Mesendoderm (in vitro differentiated cells): ENCODE measurements around the gene FUT2. TPM values are rescaled to one million over a fixed set of nuclear protein-coding genes. Genes with fewer than 3 reads are reported as not detected.
A peak's percentile ranks its signal among the peaks of the same experiment; 100 is the strongest.

Source experiments
- DNase-seq: peaks from one replicate; pipeline ENCODE4 v3.0.0; 2013
- H2AK5ac ChIP-seq: 2 replicates; pipeline ENCODE4 v1.6.1; 2013; ENCODE audit warnings: low read length, inconsistent platforms
- H2BK120ac ChIP-seq: 2 replicates; pipeline ENCODE4 v1.6.1; 2013; ENCODE audit warnings: low read depth, mild to moderate bottlenecking, low read length, moderate library complexity, mixed read lengths
- H2BK15ac ChIP-seq: replicated peaks from 2 replicates; pipeline ENCODE4 v1.6.1; 2013; ENCODE audit warnings: low read depth, mild to moderate bottlenecking, moderate library complexity
- H2BK5ac ChIP-seq: 2 replicates; pipeline ENCODE4 v1.6.1; 2013; ENCODE audit warnings: low read length, inconsistent platforms
- H3K18ac ChIP-seq: 2 replicates; pipeline ENCODE4 v1.6.1; 2013; ENCODE audit warnings: mild to moderate bottlenecking, low read length, mixed read lengths
- H3K23ac ChIP-seq: one replicate; pipeline ENCODE4 v1.6.1; 2013; ENCODE audit warnings: low read length
- H3K27ac ChIP-seq: 2 replicates; pipeline ENCODE4 v1.5.1; 2013; ENCODE audit warnings: low read depth, mild to moderate bottlenecking, inconsistent platforms, low read length, moderate library complexity
- H3K27me3 ChIP-seq: 2 replicates; pipeline ENCODE4 v1.6.1; 2013; ENCODE audit warnings: low read length, control low read depth, mild to moderate bottlenecking, inconsistent platforms; ENCODE audit not compliant: insufficient read depth, poor library complexity
- H3K36me3 ChIP-seq: 2 replicates; pipeline ENCODE4 v1.6.1; 2013; ENCODE audit warnings: low read length, inconsistent platforms; ENCODE audit not compliant: control insufficient read depth, insufficient read depth
- H3K4ac ChIP-seq: one replicate; pipeline ENCODE4 v1.6.1; 2013; ENCODE audit warnings: low read depth, mild to moderate bottlenecking, low read length, moderate library complexity
- H3K4me1 ChIP-seq: 2 replicates; pipeline ENCODE4 v1.6.1; 2013; ENCODE audit warnings: low read depth, low read length, inconsistent platforms; ENCODE audit not compliant: control insufficient read depth
- H3K4me2 ChIP-seq: 2 replicates; pipeline ENCODE4 v1.6.1; 2013; ENCODE audit warnings: low read length
- H3K4me3 ChIP-seq: 2 replicates; pipeline ENCODE4 v1.5.1; 2013; ENCODE audit warnings: mild to moderate bottlenecking, low read length
- H3K56ac ChIP-seq: one replicate; pipeline ENCODE4 v1.6.1; 2013; ENCODE audit warnings: low read length
- H3K79me1 ChIP-seq: 2 replicates; pipeline ENCODE4 v1.6.1; 2013; ENCODE audit warnings: low read length, inconsistent platforms
- H3K79me2 ChIP-seq: 2 replicates; pipeline ENCODE4 v1.6.1; 2013; ENCODE audit warnings: mild to moderate bottlenecking, low read length; ENCODE audit not compliant: control insufficient read depth, insufficient read depth
- H3K9ac ChIP-seq: 2 replicates; pipeline ENCODE4 v1.6.1; 2013; ENCODE audit warnings: low read length, inconsistent platforms
- H4K5ac ChIP-seq: one replicate; pipeline ENCODE4 v1.6.1; 2013; ENCODE audit warnings: low read length
- H4K8ac ChIP-seq: one replicate; pipeline ENCODE4 v1.6.1; 2013; ENCODE audit warnings: low read depth, mild to moderate bottlenecking, control low read depth, low read length, moderate library complexity
- WGBS: extraction: QIAGEN DNeasy Blood & Tissue Kit; methylation state at CpG from one replicate; pipeline ENCODE4 v1.1.7; 2013; ENCODE audit warnings: low lambda C conversion rate, missing lambda C conversion rate; ENCODE audit not compliant: insufficient coverage; ENCODE audit errors: extremely low coverage; 5-methylcytosine and 5-hydroxymethylcytosine counted together
- polyA plus RNA-seq, 2 experiments: library from polyadenylated mRNA; stranded (reverse); fragments of 200-250 nt; gene quantifications; one replicate each; pipeline ENCODE4 v1.2.3, GENCODE V29; 2013

The FUT2 gene
- 0.28 TPM for polyA plus RNA-seq (2013, experiment 1 of 2)
- 0.49 TPM for polyA plus RNA-seq (2013, experiment 2 of 2)

- no peak within 1 kb of the TSS for H2BK120ac ChIP-seq
- no peak within 1 kb of the TSS for H3K4ac ChIP-seq
- no peaks in the 10 kb centered on the region for H3K4me1 ChIP-seq
- H3K9ac ChIP-seq: peak within 1 kb of the TSS; percentile 57
- H3K27me3 ChIP-seq: no peaks in the 10 kb centered on the region
- H3K4me2 ChIP-seq: peak within 1 kb of the TSS; percentile 97
- no peak within 1 kb of the TSS for H2BK15ac ChIP-seq
- H4K8ac ChIP-seq: no peak within 1 kb of the TSS
- H2AK5ac ChIP-seq: no peak within 1 kb of the TSS
- H3K79me1 ChIP-seq: no peaks in the 10 kb centered on the region
- peak; percentile 67 for DNase-seq
- H3K23ac ChIP-seq: no peak within 1 kb of the TSS
- H3K4me3 ChIP-seq: peak within 1 kb of the TSS; percentile 24
- H3K36me3 ChIP-seq: no peaks in the 10 kb centered on the region
- peak within 1 kb of the TSS; percentile 46 for H3K27ac ChIP-seq
- no peaks in the 10 kb centered on the region for H3K79me2 ChIP-seq
- H2BK5ac ChIP-seq: peak within 1 kb of the TSS; percentile 27
- H3K56ac ChIP-seq: peak within 1 kb of the TSS; percentile 85
- H4K5ac ChIP-seq: no peak within 1 kb of the TSS
- no CpG with 5 or more reads among the region's 16 CpGs for whole genome bisulfite sequencing
- H3K18ac ChIP-seq: peak within 1 kb of the TSS; percentile 52
Observed at GRCh38 chr19:48695743-48696352, at the start of gene FUT2. Gene FUT2, plus strand, starts transcription at chr19:48695971. Its CDS starts 6,986 bp downstream, at chr19:48702957.

DNA sequence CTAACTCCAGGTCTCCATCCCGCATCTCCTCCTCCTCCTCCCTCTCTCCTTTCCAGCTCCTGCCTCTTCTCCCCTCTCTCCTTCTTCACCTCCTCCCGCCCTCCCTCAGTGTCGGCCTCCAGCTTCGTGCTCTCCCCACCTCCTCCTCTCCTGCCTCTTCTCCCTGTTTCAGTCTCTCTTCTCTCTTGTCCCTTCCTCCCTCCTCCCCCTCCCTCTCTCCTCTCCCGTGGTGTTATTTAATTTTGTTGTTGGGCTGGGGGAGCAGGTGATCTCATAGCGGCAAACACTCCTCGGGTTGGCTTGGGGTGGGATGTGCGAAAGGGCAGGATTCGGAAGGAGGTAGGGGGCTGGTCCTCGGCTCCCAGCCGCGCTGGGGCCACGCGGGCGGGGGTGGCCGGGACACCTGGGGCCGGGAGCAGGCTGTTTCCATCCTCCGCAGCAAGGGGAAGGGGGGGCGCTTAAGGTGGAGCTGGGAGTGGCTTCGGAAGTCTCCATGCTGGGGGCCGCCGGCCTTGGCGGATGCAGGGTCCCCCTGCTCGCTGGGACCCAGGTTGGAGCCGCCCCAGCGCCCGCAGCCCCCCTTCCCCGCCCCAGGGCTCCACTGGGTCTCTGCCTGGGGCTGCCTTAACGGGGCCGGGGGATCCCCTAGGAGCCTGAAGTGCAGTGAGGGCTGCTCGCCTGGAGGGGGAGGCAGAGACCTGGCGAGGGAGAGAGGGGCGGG, 49.6 kb upstream of the FUT2 start, which contains the start of gene CA11:
TSS of gene CA11 (minus strand) at position 187 of the 721 bp plus-strand sequence. CDS start 555 bp downstream, outside the sequence.
- no peaks in the 10 kb centered on the region for H3K36me3 ChIP-seq
- H3K4ac ChIP-seq: no peak within 1 kb of the TSS
- no peak within 1 kb of the TSS for H3K23ac ChIP-seq
- H3K9ac ChIP-seq: peak within 1 kb of the TSS; percentile 69
- no peak within 1 kb of the TSS for H2BK15ac ChIP-seq
- peak within 1 kb of the TSS; percentile 63 for H3K4me3 ChIP-seq
- no peaks in the 10 kb centered on the region for H3K27me3 ChIP-seq
- H3K4me2 ChIP-seq: peak within 1 kb of the TSS; percentile 96
- no peaks in the 10 kb centered on the region for H3K79me2 ChIP-seq
- H2BK120ac ChIP-seq: peak within 1 kb of the TSS; percentile 2
- H4K8ac ChIP-seq: no peak within 1 kb of the TSS
- H4K5ac ChIP-seq: no peak within 1 kb of the TSS
- H2AK5ac ChIP-seq: no peak within 1 kb of the TSS
- DNase-seq: peak; percentile 93
- no peaks in the 10 kb centered on the region for H3K79me1 ChIP-seq
- peak within 1 kb of the TSS; percentile 78 for H3K18ac ChIP-seq
- H3K4me1 ChIP-seq: no peaks in the 10 kb centered on the region
- WGBS: no CpG with 5 or more reads among the region's 33 CpGs
- H3K27ac ChIP-seq: peak within 1 kb of the TSS; percentile 55
- H3K56ac ChIP-seq: peak within 1 kb of the TSS; percentile 79
- H2BK5ac ChIP-seq: peak within 1 kb of the TSS; percentile 74

- Histone ChIP-seq H3K4me1 (no peaks in the 10 kb centered on the region), H3K4ac (no peak overlapping the region), H2BK5ac (no peak overlapping the region), H2BK15ac (no peak overlapping the region), H3K79me2 (no peaks in the 10 kb centered on the region), H3K18ac (no peak overlapping the region), H4K8ac (no peak overlapping the region), H3K27ac (no peak overlapping the region), H3K4me3 (no peak overlapping the region), H3K56ac (peak overlapping the region; percentile 76), H3K27me3 (no peaks in the 10 kb centered on the region), H3K4me2 (peak overlapping the region; percentile 34), H3K9ac (no peak overlapping the region), H3K36me3 (no peaks in the 10 kb centered on the region), H4K5ac (no peak overlapping the region), H3K23ac (no peak overlapping the region), H2BK120ac (no peak overlapping the region), H2AK5ac (no peak overlapping the region), H3K79me1 (no peaks in the 10 kb centered on the region)
- DNase-seq: peak; percentile 97
- WGBS: no CpG with 5 or more reads among the region's 10 CpGs
Observed at GRCh38 chr19:48646722-48647216, 49.0 kb upstream of the FUT2 start.

- no peak overlapping the region for H4K5ac ChIP-seq
- H2BK15ac ChIP-seq: no peak overlapping the region
- H3K23ac ChIP-seq: no peak overlapping the region
- no peak overlapping the region for H3K9ac ChIP-seq
- no peak overlapping the region for H3K4me3 ChIP-seq
- no peak overlapping the region for H3K4me2 ChIP-seq
- H3K36me3 ChIP-seq: no peaks in the 10 kb centered on the region
- no peak overlapping the region for H3K18ac ChIP-seq
- H4K8ac ChIP-seq: no peak overlapping the region
- no peak overlapping the region for H3K4ac ChIP-seq
- H3K79me1 ChIP-seq: no peaks in the 10 kb centered on the region
- no peak overlapping the region for H3K56ac ChIP-seq
- H3K4me1 ChIP-seq: no peaks in the 10 kb centered on the region
- no peaks in the 10 kb centered on the region for H3K27me3 ChIP-seq
- H2BK5ac ChIP-seq: no peak overlapping the region
- WGBS: no CpG with 5 or more reads among the region's 2 CpGs
- no peaks in the 10 kb centered on the region for H3K79me2 ChIP-seq
- no peak overlapping the region for H2AK5ac ChIP-seq
- no peak for DNase-seq
- no peak overlapping the region for H3K27ac ChIP-seq
- no peak overlapping the region for H2BK120ac ChIP-seq
Observed at GRCh38 chr19:48648134-48648533, 47.6 kb upstream of the FUT2 start.

GRCh38 chr19:48650974-48651682, 44.6 kb upstream of the FUT2 start:
- H2BK5ac ChIP-seq: no peak overlapping the region
- H3K27me3 ChIP-seq: no peaks in the 10 kb centered on the region
- no peak overlapping the region for H3K27ac ChIP-seq
- H4K5ac ChIP-seq: no peak overlapping the region
- H3K4me2 ChIP-seq: no peak overlapping the region
- H3K4me3 ChIP-seq: no peak overlapping the region
- no peak overlapping the region for H3K23ac ChIP-seq
- H3K4ac ChIP-seq: no peak overlapping the region
- no peak overlapping the region for H4K8ac ChIP-seq
- H3K56ac ChIP-seq: no peak overlapping the region
- no peaks in the 10 kb centered on the region for H3K36me3 ChIP-seq
- H2BK120ac ChIP-seq: no peak overlapping the region
- no peaks in the 10 kb centered on the region for H3K79me1 ChIP-seq
- H3K4me1 ChIP-seq: no peaks in the 10 kb centered on the region
- WGBS: no CpG with 5 or more reads among the region's 12 CpGs
- no peaks in the 10 kb centered on the region for H3K79me2 ChIP-seq
- no peak for DNase-seq
- no peak overlapping the region for H3K9ac ChIP-seq
- no peak overlapping the region for H3K18ac ChIP-seq
- no peak overlapping the region for H2BK15ac ChIP-seq
- no peak overlapping the region for H2AK5ac ChIP-seq
